HepG2 (cell line): ENCODE data around the gene PSMD12. TPM values are rescaled to one million over a fixed set of nuclear protein-coding genes. Genes with fewer than 3 reads are reported as not detected.

Experiments used
- AGO1 ChIP-seq: fragments of 200-400 bp; formaldehyde crosslinking; IDR thresholded peaks from 2 replicates; pipeline ENCODE4 v1.6.1; 2017; ENCODE audit warnings: mild to moderate bottlenecking, low read depth, low read length, moderate library complexity; ENCODE audit not compliant: poor library complexity, severe bottlenecking
- KAT2B ChIP-seq: fragments of 150-350 bp; IDR thresholded peaks from 2 replicates; pipeline ENCODE4 v1.6.1; 2014; ENCODE audit warnings: low read depth, low read length, borderline replicate concordance
- KLF13 ChIP-seq: sonication (generic); formaldehyde crosslinking; IDR thresholded peaks from 2 replicates; pipeline ENCODE4 v1.4.0; 2020; ENCODE audit warnings: mild to moderate bottlenecking, missing genetic modification reagents
- MED13 ChIP-seq: sonication (generic); formaldehyde crosslinking; IDR thresholded peaks from 2 replicates; pipeline ENCODE4 v1.5.0; 2020; ENCODE audit warnings: missing genetic modification reagents
- SP1 ChIP-seq, 2 experiments: fragments of 450-650 bp in 1 of 2; sonication (generic) in 1 of 2; formaldehyde crosslinking in 1 of 2; IDR thresholded peaks; 2 replicates each; pipeline versions ENCODE4 v1.4.0 to v1.6.1; 2016 to 2020; ENCODE audit warnings: missing genetic modification reagents in 1 of 2
- SP2 ChIP-seq: sonication (generic); formaldehyde crosslinking; IDR thresholded peaks from 2 replicates; pipeline ENCODE4 v1.5.1; 2020; ENCODE audit warnings: mild to moderate bottlenecking, missing genetic modification reagents
- TGIF2 ChIP-seq: IDR thresholded peaks from 2 replicates; pipeline ENCODE4 v1.6.1; 2016; ENCODE audit warnings: control low read depth, missing compliant biosample characterization
- ZKSCAN1 ChIP-seq: fragments of 150-350 bp; IDR thresholded peaks from 2 replicates; pipeline ENCODE4 v1.6.1; 2014; ENCODE audit warnings: low read length
- ZNF224 ChIP-seq: sonication (generic); formaldehyde crosslinking; IDR thresholded peaks from 2 replicates; pipeline ENCODE4 v1.5.0; 2020; ENCODE audit warnings: mild to moderate bottlenecking, missing genetic modification reagents
- ZNF460 ChIP-seq: sonication (generic); formaldehyde crosslinking; IDR thresholded peaks from 2 replicates; pipeline ENCODE4 v1.5.1; 2020; ENCODE audit warnings: missing genetic modification reagents, mild to moderate bottlenecking, borderline replicate concordance
- ZNF558 ChIP-seq: sonication (generic); formaldehyde crosslinking; IDR thresholded peaks from 2 replicates; pipeline ENCODE4 v1.9.0; 2022; ENCODE audit warnings: mild to moderate bottlenecking, missing genetic modification reagents, borderline replicate concordance
- ZNF570 ChIP-seq: sonication (generic); formaldehyde crosslinking; IDR thresholded peaks from 2 replicates; pipeline ENCODE4 v1.4.0; 2020; ENCODE audit warnings: mild to moderate bottlenecking, missing genetic modification reagents, borderline replicate concordance
- ZNF747 ChIP-seq: sonication (generic); formaldehyde crosslinking; IDR thresholded peaks from 2 replicates; pipeline ENCODE4 v1.8.1; 2023; ENCODE audit warnings: missing genetic modification reagents, mild to moderate bottlenecking, borderline replicate concordance
- ZNF749 ChIP-seq: sonication (generic); formaldehyde crosslinking; IDR thresholded peaks from 2 replicates; pipeline ENCODE4 v1.8.0; 2022; ENCODE audit warnings: mild to moderate bottlenecking, missing genetic modification reagents, moderate library complexity, borderline replicate concordance
- ZNF850 ChIP-seq: sonication (generic); formaldehyde crosslinking; conservative IDR thresholded peaks from 2 replicates; pipeline ENCODE4 v1.9.0; 2021; ENCODE audit warnings: mild to moderate bottlenecking, missing genetic modification reagents
- polyA plus RNA-seq, 8 experiments: library from polyadenylated mRNA; depleted of rRNA in 3 of 8; stranded (reverse) in 7 of 8; unstranded in 1 of 8; fragments of >200 nt; fragmentation: Illumina TruSeq in 4 of 8; extraction: Trizol in 4 of 8; gene quantifications; 2 replicates each; pipeline versions ENCODE4 v1.2.1 to v1.2.3, GENCODE V29; 2011 to 2016; ENCODE audit warnings: low read depth in 4 of 8, missing spikeins in 1 of 8, mixed read lengths in 1 of 8; ENCODE audit not compliant: insufficient read depth in 1 of 8
- total RNA-seq, 5 experiments: library from RNA; depleted of rRNA; stranded (reverse); fragments of >200 nt; fragmentation: Illumina TruSeq; extraction: Trizol; gene quantifications; 2 replicates each; pipeline ENCODE4 v1.2.3, GENCODE V29; 2016; ENCODE audit warnings: low read depth in 1 of 5
- TF ChIP-seq, protein P1 (sequence below): IDR thresholded peaks from 2 replicates; pipeline ENCODE4 v1.6.1; 2016; ENCODE audit warnings: missing compliant biosample characterization, missing genetic modification reagents, borderline replicate concordance
- TF ChIP-seq, protein P2 (sequence below): sonication (generic); formaldehyde crosslinking; IDR thresholded peaks from 2 replicates; pipeline ENCODE4 v1.5.0; 2020; ENCODE audit warnings: mild to moderate bottlenecking, low read depth, missing genetic modification reagents, borderline replicate concordance
- TF ChIP-seq, protein P3 (sequence below): sonication (generic); formaldehyde crosslinking; IDR thresholded peaks from 2 replicates; pipeline ENCODE4 v1.5.0; 2020; ENCODE audit warnings: mild to moderate bottlenecking, missing genetic modification reagents
- TF ChIP-seq, protein P4 (sequence below): sonication (generic); formaldehyde crosslinking; IDR thresholded peaks from 2 replicates; pipeline ENCODE4 v1.4.0; 2020; ENCODE audit warnings: missing genetic modification reagents
- TF ChIP-seq, protein P5 (sequence below): sonication (generic); formaldehyde crosslinking; IDR thresholded peaks from 2 replicates; pipeline ENCODE4 v1.5.0; 2020; ENCODE audit warnings: missing genetic modification reagents

The PSMD12 gene
- total and polyA plus RNA-seq, 2 of the 13 experiments (the other 11 are each of a cell fraction or from before 2014, with no cell fraction given) = 27.4 to 71.7 TPM

DNA sequence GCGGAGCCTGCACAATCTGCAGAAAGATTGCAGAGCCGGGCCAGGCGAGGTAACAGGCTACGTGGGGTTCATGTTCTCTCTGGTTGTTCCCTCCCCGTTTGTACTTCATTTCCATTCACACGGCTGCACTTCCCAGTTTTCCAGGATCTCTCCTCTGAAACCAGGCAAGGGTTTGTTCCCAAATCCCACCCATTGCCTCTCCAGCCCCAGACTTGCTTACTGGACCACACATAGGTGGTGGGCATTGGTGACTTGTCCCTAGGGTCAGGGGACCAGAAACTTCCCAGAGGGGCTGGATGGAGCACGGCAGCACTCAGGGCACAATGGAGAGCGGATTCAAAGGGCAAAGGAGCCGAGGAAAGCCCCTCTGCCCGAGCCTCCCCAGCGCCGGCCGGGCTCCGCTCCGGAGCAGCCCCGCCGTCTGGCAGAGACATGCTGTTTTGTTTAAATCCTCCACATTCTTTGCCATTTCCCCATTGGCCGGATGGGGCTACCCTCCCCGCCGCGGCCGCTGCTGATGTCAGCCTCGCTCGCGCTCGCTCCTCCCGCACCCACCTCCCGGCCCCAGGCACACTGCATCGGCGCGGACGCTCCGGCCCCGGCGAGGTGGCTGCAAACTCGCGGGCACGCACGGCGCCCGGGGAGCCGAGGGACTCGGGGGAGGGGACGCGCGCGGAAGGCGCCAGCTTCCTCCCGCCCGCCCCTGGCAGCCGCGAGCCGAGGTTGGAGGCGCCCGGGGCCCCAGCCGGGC is 10.5 kb upstream of the PSMD12 start, which contains the start of gene PITPNC1 (continued):
- TF ChIP-seq ZNF850 = no peak
- TF ChIP-seq ZNF224 = no peak
- no peak for TF ChIP-seq ZKSCAN1
- TF ChIP-seq, protein P1, sequence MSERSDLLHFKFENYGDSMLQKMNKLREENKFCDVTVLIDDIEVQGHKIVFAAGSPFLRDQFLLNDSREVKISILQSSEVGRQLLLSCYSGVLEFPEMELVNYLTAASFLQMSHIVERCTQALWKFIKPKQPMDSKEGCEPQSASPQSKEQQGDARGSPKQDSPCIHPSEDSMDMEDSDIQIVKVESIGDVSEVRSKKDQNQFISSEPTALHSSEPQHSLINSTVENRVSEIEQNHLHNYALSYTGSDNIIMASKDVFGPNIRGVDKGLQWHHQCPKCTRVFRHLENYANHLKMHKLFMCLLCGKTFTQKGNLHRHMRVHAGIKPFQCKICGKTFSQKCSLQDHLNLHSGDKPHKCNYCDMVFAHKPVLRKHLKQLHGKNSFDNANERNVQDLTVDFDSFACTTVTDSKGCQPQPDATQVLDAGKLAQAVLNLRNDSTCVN (CRISPR knock-in tag) = no peak
- peak; percentile 58; the same call in 1 of the 2 replicates for TF ChIP-seq MED13
- TF ChIP-seq ZNF570 (CRISPR knock-in tag) = no peak
- TF ChIP-seq, protein P2, sequence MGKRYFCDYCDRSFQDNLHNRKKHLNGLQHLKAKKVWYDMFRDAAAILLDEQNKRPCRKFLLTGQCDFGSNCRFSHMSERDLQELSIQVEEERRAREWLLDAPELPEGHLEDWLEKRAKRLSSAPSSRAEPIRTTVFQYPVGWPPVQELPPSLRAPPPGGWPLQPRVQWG = no peak
- TF ChIP-seq, protein P3, sequence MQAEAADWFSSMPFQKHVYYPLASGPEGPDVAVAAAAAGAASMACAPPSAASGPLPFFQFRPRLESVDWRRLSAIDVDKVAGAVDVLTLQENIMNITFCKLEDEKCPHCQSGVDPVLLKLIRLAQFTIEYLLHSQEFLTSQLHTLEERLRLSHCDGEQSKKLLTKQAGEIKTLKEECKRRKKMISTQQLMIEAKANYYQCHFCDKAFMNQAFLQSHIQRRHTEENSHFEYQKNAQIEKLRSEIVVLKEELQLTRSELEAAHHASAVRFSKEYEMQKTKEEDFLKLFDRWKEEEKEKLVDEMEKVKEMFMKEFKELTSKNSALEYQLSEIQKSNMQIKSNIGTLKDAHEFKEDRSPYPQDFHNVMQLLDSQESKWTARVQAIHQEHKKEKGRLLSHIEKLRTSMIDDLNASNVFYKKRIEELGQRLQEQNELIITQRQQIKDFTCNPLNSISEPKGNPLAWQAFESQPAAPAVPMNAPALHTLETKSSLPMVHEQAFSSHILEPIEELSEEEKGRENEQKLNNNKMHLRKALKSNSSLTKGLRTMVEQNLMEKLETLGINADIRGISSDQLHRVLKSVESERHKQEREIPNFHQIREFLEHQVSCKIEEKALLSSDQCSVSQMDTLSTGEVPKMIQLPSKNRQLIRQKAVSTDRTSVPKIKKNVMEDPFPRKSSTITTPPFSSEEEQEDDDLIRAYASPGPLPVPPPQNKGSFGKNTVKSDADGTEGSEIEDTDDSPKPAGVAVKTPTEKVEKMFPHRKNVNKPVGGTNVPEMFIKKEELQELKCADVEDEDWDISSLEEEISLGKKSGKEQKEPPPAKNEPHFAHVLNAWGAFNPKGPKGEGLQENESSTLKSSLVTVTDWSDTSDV (CRISPR knock-in tag) = no peak
- TF ChIP-seq ZNF747 (CRISPR knock-in tag) = peak; percentile 77; the same call in 1 of the 2 replicates
- no peak for TF ChIP-seq TGIF2 (CRISPR knock-in tag)
- TF ChIP-seq ZNF460 (CRISPR knock-in tag) = no peak
- TF ChIP-seq, protein P4, sequence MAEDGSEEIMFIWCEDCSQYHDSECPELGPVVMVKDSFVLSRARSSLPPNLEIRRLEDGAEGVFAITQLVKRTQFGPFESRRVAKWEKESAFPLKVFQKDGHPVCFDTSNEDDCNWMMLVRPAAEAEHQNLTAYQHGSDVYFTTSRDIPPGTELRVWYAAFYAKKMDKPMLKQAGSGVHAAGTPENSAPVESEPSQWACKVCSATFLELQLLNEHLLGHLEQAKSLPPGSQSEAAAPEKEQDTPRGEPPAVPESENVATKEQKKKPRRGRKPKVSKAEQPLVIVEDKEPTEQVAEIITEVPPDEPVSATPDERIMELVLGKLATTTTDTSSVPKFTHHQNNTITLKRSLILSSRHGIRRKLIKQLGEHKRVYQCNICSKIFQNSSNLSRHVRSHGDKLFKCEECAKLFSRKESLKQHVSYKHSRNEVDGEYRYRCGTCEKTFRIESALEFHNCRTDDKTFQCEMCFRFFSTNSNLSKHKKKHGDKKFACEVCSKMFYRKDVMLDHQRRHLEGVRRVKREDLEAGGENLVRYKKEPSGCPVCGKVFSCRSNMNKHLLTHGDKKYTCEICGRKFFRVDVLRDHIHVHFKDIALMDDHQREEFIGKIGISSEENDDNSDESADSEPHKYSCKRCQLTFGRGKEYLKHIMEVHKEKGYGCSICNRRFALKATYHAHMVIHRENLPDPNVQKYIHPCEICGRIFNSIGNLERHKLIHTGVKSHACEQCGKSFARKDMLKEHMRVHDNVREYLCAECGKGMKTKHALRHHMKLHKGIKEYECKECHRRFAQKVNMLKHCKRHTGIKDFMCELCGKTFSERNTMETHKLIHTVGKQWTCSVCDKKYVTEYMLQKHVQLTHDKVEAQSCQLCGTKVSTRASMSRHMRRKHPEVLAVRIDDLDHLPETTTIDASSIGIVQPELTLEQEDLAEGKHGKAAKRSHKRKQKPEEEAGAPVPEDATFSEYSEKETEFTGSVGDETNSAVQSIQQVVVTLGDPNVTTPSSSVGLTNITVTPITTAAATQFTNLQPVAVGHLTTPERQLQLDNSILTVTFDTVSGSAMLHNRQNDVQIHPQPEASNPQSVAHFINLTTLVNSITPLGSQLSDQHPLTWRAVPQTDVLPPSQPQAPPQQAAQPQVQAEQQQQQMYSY (CRISPR knock-in tag) = 0 out of 2 replicates have a peak, but pooled peaks have one; percentile 63
- TF ChIP-seq AGO1 = no peak
- no peak for TF ChIP-seq ZNF558 (CRISPR knock-in tag)
- no peak for TF ChIP-seq SP1 (IDR thresholded peaks at IDR 0.05)
- TF ChIP-seq SP1 (CRISPR knock-in tag; IDR thresholded peaks at IDR 0.05) = no peak
- TF ChIP-seq SP2 (CRISPR knock-in tag) = no peak
- TF ChIP-seq ZNF749 (CRISPR knock-in tag) = no peak
- no peak for TF ChIP-seq KLF13 (CRISPR knock-in tag)
- no peak for TF ChIP-seq KAT2B
- TF ChIP-seq, protein P5, sequence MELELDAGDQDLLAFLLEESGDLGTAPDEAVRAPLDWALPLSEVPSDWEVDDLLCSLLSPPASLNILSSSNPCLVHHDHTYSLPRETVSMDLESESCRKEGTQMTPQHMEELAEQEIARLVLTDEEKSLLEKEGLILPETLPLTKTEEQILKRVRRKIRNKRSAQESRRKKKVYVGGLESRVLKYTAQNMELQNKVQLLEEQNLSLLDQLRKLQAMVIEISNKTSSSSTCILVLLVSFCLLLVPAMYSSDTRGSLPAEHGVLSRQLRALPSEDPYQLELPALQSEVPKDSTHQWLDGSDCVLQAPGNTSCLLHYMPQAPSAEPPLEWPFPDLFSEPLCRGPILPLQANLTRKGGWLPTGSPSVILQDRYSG = no peak
